ENCODE data around the gene MSH6.

Gene MSH6

GRCh38 chr2:47818777-47819176 is 35.8 kb downstream of the MSH6 start:
- Histone ChIP-seq H3K18ac (ENCODE audit: low read length) (no peak overlapping the region), H3K4me3 (ENCODE audit: low read depth, low read length) (no peak overlapping the region), H3K14ac (ENCODE audit: low read length) (no peak overlapping the region), H2BK120ac (ENCODE audit: insufficient read depth, low read length, poor library complexity) (no peak overlapping the region), H2BK12ac (ENCODE audit: low read length) (no peak overlapping the region), H3K9me3 (ENCODE audit: insufficient read depth, low read depth, low read length) (no peaks in the 10 kb centered on the region), H3K79me1 (ENCODE audit: low read length) (no peaks in the 10 kb centered on the region), H3K23ac (ENCODE audit: low read length) (no peak overlapping the region), H2AFZ (ENCODE audit: insufficient read depth, low read length, poor library complexity) (no peak overlapping the region), H2AK5ac (ENCODE audit: low read length) (no peak overlapping the region), H3K27me3 (ENCODE audit: insufficient read depth, low read length) (no peaks in the 10 kb centered on the region), H3K4ac (ENCODE audit: low read depth, low read length) (no peak overlapping the region), H3K36me3 (ENCODE audit: control insufficient read depth in 1 of 2, insufficient read depth in 2 of 2, low read length in 2 of 2) (peaks cover 22 to 39% of the 10 kb centered on the region in 2 experiments), H4K91ac (ENCODE audit: low read depth, low read length) (no peak overlapping the region), H3K27ac (ENCODE audit: low read depth, low read length) (no peak overlapping the region), H3K4me1 (ENCODE audit: control insufficient read depth in 1 of 2, insufficient read depth in 2 of 2, low read length in 2 of 2) (no peaks in the 10 kb centered on the region), H2BK5ac (ENCODE audit: low read depth, low read length, poor library complexity) (no peak overlapping the region), H4K8ac (ENCODE audit: low read depth, low read length) (no peak overlapping the region), H3K79me2 (ENCODE audit: control insufficient read depth, insufficient read depth, low read length, poor library complexity) (no peaks in the 10 kb centered on the region), H3K4me2 (ENCODE audit: low read length) (no peak overlapping the region), H3K9ac (ENCODE audit: low read length) (no peak overlapping the region), H4K12ac (ENCODE audit: low read depth, low read length) (no peak overlapping the region)
- DNase-seq, result no peak
- no CpG with 5 or more reads among the region's 2 CpGs for WGBS (ENCODE audit: extremely low coverage, insufficient coverage, insufficient read length)

- H3K9me3 ChIP-seq (ENCODE audit: insufficient read depth, low read depth, low read length), result no peaks in the 10 kb centered on the region
- no peak overlapping the region for H2BK120ac ChIP-seq (ENCODE audit: insufficient read depth, low read length, poor library complexity)
- no peak overlapping the region for H3K18ac ChIP-seq (ENCODE audit: low read length)
- no peak overlapping the region for H2BK5ac ChIP-seq (ENCODE audit: low read depth, low read length, poor library complexity)
- WGBS (ENCODE audit: extremely low coverage, insufficient coverage, insufficient read length), result no CpG with 5 or more reads among the region's 3 CpGs
- DNase-seq, result no peak
- H3K79me1 ChIP-seq (ENCODE audit: low read length), result no peaks in the 10 kb centered on the region
- no peak overlapping the region for H4K12ac ChIP-seq (ENCODE audit: low read depth, low read length)
- no peaks in the 10 kb centered on the region for H3K27me3 ChIP-seq (ENCODE audit: insufficient read depth, low read length)
- H3K14ac ChIP-seq (ENCODE audit: low read length), result no peak overlapping the region
- no peak overlapping the region for H3K4me2 ChIP-seq (ENCODE audit: low read length)
- H2BK12ac ChIP-seq (ENCODE audit: low read length), result no peak overlapping the region
- no peak overlapping the region for H4K8ac ChIP-seq (ENCODE audit: low read depth, low read length)
- no peak overlapping the region for H3K27ac ChIP-seq (ENCODE audit: low read depth, low read length)
- H3K4ac ChIP-seq (ENCODE audit: low read depth, low read length), result no peak overlapping the region
- no peak overlapping the region for H3K4me3 ChIP-seq (ENCODE audit: low read depth, low read length)
- H3K79me2 ChIP-seq (ENCODE audit: control insufficient read depth, insufficient read depth, low read length, poor library complexity), result no peaks in the 10 kb centered on the region
- no peak overlapping the region for H3K9ac ChIP-seq (ENCODE audit: low read length)
- H2AK5ac ChIP-seq (ENCODE audit: low read length), result no peak overlapping the region
- H3K4me1 ChIP-seq (ENCODE audit: control insufficient read depth in 1 of 2, insufficient read depth in 2 of 2, low read length in 2 of 2), result no peaks in the 10 kb centered on the region
- H3K36me3 ChIP-seq (ENCODE audit: control insufficient read depth in 1 of 2, insufficient read depth in 2 of 2, low read length in 2 of 2), result peaks cover 25 to 39% of the 10 kb centered on the region in 2 experiments
- H4K91ac ChIP-seq (ENCODE audit: low read depth, low read length), result no peak overlapping the region
- H3K23ac ChIP-seq (ENCODE audit: low read length), result no peak overlapping the region
- H2AFZ ChIP-seq (ENCODE audit: insufficient read depth, low read length, poor library complexity), result no peak overlapping the region
Observed at GRCh38 chr2:47819834-47820233, 36.9 kb downstream of the MSH6 start.

- no peak overlapping the region for H4K91ac ChIP-seq (ENCODE audit: low read depth, low read length)
- H4K12ac ChIP-seq (ENCODE audit: low read depth, low read length), result no peak overlapping the region
- H3K4ac ChIP-seq (ENCODE audit: low read depth, low read length), result no peak overlapping the region
- peaks cover 28 to 34% of the 10 kb centered on the region in 2 experiments for H3K36me3 ChIP-seq (ENCODE audit: control insufficient read depth in 1 of 2, insufficient read depth in 2 of 2, low read length in 2 of 2)
- no peak overlapping the region for H3K14ac ChIP-seq (ENCODE audit: low read length)
- H3K4me3 ChIP-seq (ENCODE audit: low read depth, low read length), result no peak overlapping the region
- no peak overlapping the region for H3K4me2 ChIP-seq (ENCODE audit: low read length)
- H2BK5ac ChIP-seq (ENCODE audit: low read depth, low read length, poor library complexity), result no peak overlapping the region
- no peaks in the 10 kb centered on the region for H3K9me3 ChIP-seq (ENCODE audit: insufficient read depth, low read depth, low read length)
- H4K8ac ChIP-seq (ENCODE audit: low read depth, low read length), result no peak overlapping the region
- H3K4me1 ChIP-seq (ENCODE audit: control insufficient read depth in 1 of 2, insufficient read depth in 2 of 2, low read length in 2 of 2), result no peaks in the 10 kb centered on the region
- H3K9ac ChIP-seq (ENCODE audit: low read length), result no peak overlapping the region
- no peaks in the 10 kb centered on the region for H3K79me1 ChIP-seq (ENCODE audit: low read length)
- no peak overlapping the region for H2BK12ac ChIP-seq (ENCODE audit: low read length)
- H3K79me2 ChIP-seq (ENCODE audit: control insufficient read depth, insufficient read depth, low read length, poor library complexity), result no peaks in the 10 kb centered on the region
- H3K27ac ChIP-seq (ENCODE audit: low read depth, low read length), result no peak overlapping the region
- H3K23ac ChIP-seq (ENCODE audit: low read length), result no peak overlapping the region
- no peak overlapping the region for H3K18ac ChIP-seq (ENCODE audit: low read length)
- H2BK120ac ChIP-seq (ENCODE audit: insufficient read depth, low read length, poor library complexity), result no peak overlapping the region
- no peak overlapping the region for H2AK5ac ChIP-seq (ENCODE audit: low read length)
- H3K27me3 ChIP-seq (ENCODE audit: insufficient read depth, low read length), result no peaks in the 10 kb centered on the region
- H2AFZ ChIP-seq (ENCODE audit: insufficient read depth, low read length, poor library complexity), result no peak overlapping the region
- DNase-seq, result no peak
Observed at GRCh38 chr2:47822518-47822917, 39.6 kb downstream of the MSH6 start.

- Histone ChIP-seq H4K91ac (ENCODE audit: low read depth, low read length) (no peak overlapping the region), H3K14ac (ENCODE audit: low read length) (no peak overlapping the region), H3K79me2 (ENCODE audit: control insufficient read depth, insufficient read depth, low read length, poor library complexity) (no peaks in the 10 kb centered on the region), H4K8ac (ENCODE audit: low read depth, low read length) (no peak overlapping the region), H2BK120ac (ENCODE audit: insufficient read depth, low read length, poor library complexity) (no peak overlapping the region), H3K4me3 (ENCODE audit: low read depth, low read length) (no peak overlapping the region), H3K9ac (ENCODE audit: low read length) (no peak overlapping the region), H2AK5ac (ENCODE audit: low read length) (no peak overlapping the region), H3K4me1 (ENCODE audit: control insufficient read depth in 1 of 2, insufficient read depth in 2 of 2, low read length in 2 of 2) (no peaks in the 10 kb centered on the region), H3K4me2 (ENCODE audit: low read length) (no peak overlapping the region), H3K18ac (ENCODE audit: low read length) (no peak overlapping the region), H3K27me3 (ENCODE audit: insufficient read depth, low read length) (no peaks in the 10 kb centered on the region), H3K36me3 (ENCODE audit: control insufficient read depth in 1 of 2, insufficient read depth in 2 of 2, low read length in 2 of 2) (peaks cover 31 to 32% of the 10 kb centered on the region in 2 experiments), H2BK12ac (ENCODE audit: low read length) (no peak overlapping the region), H3K4ac (ENCODE audit: low read depth, low read length) (no peak overlapping the region), H4K12ac (ENCODE audit: low read depth, low read length) (no peak overlapping the region), H2BK5ac (ENCODE audit: low read depth, low read length, poor library complexity) (no peak overlapping the region), H3K79me1 (ENCODE audit: low read length) (no peaks in the 10 kb centered on the region), H3K23ac (ENCODE audit: low read length) (no peak overlapping the region), H2AFZ (ENCODE audit: insufficient read depth, low read length, poor library complexity) (no peak overlapping the region), H3K27ac (ENCODE audit: low read depth, low read length) (no peak overlapping the region), H3K9me3 (ENCODE audit: insufficient read depth, low read depth, low read length) (no peaks in the 10 kb centered on the region)
- WGBS (ENCODE audit: extremely low coverage, insufficient coverage, insufficient read length), result no CpG with 5 or more reads among the region's 2 CpGs
- DNase-seq, result no peak
Observed at GRCh38 chr2:47833516-47833968, 50.6 kb downstream of the MSH6 start.

All from trophoblast cell (in vitro differentiated cells and primary cell).